Measurements from ENCODE around the gene GNAS.
A peak's percentile ranks its signal among the peaks of the same experiment; 100 is the strongest.

Gene GNAS

GRCh38 chr20:58889334-58889760, 36.8 kb downstream of the GNAS start:
- peak overlapping the region; percentile 72 for H3K4me3 ChIP-seq (replicated peaks; ENCODE audit: low read depth, low read length)
- no peak for DNase-seq (ENCODE audit: extremely low read depth, low read depth)
- no peak for TF ChIP-seq CTCF (IDR thresholded peaks at IDR 0.05; ENCODE audit: low read depth, low read length, missing control alignments)

DNA sequence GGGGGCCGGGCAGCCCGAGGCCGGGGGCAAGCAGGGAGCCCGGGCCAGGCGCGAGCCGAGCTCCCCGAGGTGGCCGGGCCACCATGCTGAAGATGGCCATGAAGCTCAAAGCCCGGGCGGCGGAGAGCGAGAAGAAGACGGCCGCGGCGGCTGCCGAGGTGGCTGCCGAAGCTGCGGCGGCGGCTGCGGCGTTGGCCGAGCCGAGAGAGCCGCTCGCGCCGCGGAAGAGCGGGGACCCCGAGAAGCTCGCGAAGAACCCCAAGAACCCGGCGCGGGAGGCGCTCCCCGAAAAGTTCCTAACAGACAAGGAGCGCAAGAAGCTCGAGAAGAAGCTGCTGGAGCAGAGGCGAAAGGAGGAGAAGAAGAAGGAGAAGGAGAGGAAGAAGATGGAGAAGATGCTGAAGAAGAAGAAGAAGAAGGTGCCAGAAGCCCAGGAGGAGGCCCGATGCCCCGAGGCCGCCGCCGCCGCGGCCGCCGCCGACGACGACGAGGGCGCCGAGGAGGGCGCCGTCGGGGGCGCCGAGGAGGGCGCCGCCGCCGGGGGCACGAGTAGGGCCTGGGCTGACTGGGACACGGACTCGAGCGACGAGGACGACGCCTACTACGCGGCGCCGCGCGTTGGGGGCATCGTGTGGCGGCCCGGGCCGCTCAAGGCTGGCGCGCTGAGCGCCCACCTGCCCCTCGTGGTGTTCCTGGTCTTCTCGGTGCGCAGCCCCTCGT, 37.4 kb downstream of the GNAS start:
- no peak for DNase-seq (ENCODE audit: extremely low read depth, low read depth)
- TF ChIP-seq CTCF (IDR thresholded peaks at IDR 0.05; ENCODE audit: low read depth, low read length, missing control alignments), result no peak
- peak overlapping the region; percentile 72 for H3K4me3 ChIP-seq (replicated peaks; ENCODE audit: low read depth, low read length)

DNA sequence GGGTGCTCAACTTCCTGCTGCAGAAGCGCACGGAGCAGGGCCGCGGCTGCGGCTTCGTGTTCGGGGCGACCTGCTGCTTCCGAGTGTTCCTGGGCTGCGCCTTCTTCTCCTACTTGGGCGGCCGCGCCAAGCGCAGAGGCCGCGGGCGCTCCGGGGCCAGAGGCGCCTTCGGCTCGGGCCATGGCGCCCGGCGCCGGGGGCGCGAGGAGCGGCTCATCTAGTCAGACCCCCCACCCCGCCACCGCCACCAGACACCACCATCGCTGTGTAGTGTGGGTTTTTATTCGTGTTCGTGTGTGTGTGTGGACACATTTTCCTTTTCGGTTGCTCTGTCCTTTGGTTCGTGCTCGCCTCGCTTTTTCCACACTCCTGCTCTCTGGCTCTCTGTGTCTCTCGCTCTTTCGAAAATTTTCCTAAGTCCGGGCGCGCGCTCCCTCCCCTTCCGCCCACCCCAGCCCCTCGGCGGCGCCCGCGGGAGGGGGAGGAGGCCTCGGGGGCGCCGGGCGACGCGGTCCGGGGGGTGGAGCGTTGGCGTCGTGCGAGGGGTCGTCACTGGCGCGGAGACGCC, 38.1 kb downstream of the GNAS start:
- peak; percentile 37 for DNase-seq (ENCODE audit: extremely low read depth, low read depth)
- H3K4me3 ChIP-seq (replicated peaks; ENCODE audit: low read depth, low read length), result peak overlapping the region; percentile 72
- TF ChIP-seq CTCF (IDR thresholded peaks at IDR 0.05; ENCODE audit: low read depth, low read length, missing control alignments), result no peak

GRCh38 chr20:58891086-58891717, 38.7 kb downstream of the GNAS start:
- TF ChIP-seq CTCF (IDR thresholded peaks at IDR 0.05; ENCODE audit: low read depth, low read length, missing control alignments), result no peak
- peak overlapping the region; percentile 72 for H3K4me3 ChIP-seq (replicated peaks; ENCODE audit: low read depth, low read length)
- DNase-seq (ENCODE audit: extremely low read depth, low read depth), result no peak

DNA sequence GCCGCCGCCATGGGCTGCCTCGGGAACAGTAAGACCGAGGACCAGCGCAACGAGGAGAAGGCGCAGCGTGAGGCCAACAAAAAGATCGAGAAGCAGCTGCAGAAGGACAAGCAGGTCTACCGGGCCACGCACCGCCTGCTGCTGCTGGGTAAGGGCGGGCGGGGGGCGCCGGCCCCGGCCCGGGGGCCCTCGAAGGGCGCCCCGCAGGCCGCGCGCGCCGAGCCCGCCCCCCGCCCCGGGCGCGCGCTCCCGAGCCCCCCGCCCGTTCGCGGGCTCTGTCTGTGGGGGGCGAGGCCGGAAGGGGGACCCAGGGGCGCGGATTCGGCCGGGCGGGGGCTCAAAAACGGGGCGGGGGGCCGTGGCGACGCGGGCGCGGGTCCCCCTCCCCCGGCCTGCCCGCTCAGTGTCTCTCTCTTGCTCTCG, 39.2 kb downstream of the GNAS start:
- H3K4me3 ChIP-seq (replicated peaks; ENCODE audit: low read depth, low read length), result peak overlapping the region; percentile 62
- TF ChIP-seq CTCF (IDR thresholded peaks at IDR 0.05; ENCODE audit: low read depth, low read length, missing control alignments), result no peak
- DNase-seq (ENCODE audit: extremely low read depth, low read depth), result no peak

DNA sequence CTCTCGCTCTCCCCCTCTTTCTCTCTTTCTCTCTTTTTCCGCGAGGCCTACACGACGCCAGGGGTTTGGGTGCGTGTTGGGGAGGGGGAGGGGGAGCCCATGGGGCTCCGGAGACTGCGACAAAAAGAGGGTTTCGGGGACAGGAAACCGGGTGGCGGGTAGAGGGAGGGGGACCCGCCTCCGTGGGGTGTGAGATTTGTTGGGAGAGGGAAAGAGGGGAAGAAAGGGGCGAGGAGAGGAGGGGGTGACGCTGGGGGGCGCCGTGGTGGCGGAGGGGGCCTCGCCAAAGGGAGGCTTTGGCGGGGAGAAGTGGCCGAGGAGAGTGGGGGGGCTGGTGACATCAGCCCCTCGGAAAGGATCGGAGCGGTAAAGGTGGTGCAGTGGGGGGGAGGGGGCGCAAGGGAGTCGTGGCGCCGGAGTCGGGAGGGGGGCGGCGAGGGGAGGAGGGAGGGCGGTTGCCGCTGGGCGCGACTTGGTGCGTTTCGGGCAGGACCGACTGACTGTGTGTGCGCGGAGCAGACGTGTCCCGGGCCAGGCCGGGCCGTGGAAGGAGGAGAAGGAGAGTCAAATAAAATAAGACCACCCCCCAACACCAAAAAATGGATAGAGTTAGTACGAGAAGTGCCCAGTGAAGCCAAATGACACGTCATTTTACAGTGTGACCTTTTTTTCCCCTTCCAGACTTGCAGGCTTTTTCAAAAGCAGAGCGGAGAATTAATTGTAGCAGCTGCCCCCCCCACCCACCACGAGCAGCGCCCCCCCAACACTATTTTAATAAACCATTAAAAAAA, 39.8 kb downstream of the GNAS start:
- TF ChIP-seq CTCF (IDR thresholded peaks at IDR 0.05; ENCODE audit: low read depth, low read length, missing control alignments), result no peak
- H3K4me3 ChIP-seq (replicated peaks; ENCODE audit: low read depth, low read length), result peak overlapping the region; percentile 62
- DNase-seq (ENCODE audit: extremely low read depth, low read depth), result no peak
